NCI-H748 (cell line): Measurements from ENCODE around the gene CNPY1.
A peak's percentile ranks its signal among the peaks of the same experiment; 100 is the strongest.

Experiments used
- DNase-seq: peaks from one replicate; lab custom pipeline; 2025; ENCODE audit not compliant: unreplicated experiment; lab: John Stamatoyannopoulos, UW

Gene CNPY1

DNA sequence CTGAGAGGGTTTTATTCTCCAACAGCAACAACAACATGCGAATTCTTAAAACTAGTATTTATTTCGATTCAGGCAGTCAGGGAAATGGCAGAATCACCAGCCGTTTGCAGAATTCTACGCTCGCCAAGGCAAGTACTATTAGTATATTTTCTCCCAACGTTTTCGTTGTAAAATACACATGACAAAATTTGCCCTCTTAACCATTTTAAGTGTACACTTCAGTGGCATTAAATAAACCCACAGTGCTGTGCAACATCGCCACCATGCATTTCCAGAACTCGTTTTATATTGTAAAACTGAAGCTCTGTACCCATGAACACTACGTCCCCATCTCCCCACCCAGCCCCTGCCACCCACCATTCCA, 77.6 kb downstream of the CNPY1 start:
- DNase-seq: no peak

DNA sequence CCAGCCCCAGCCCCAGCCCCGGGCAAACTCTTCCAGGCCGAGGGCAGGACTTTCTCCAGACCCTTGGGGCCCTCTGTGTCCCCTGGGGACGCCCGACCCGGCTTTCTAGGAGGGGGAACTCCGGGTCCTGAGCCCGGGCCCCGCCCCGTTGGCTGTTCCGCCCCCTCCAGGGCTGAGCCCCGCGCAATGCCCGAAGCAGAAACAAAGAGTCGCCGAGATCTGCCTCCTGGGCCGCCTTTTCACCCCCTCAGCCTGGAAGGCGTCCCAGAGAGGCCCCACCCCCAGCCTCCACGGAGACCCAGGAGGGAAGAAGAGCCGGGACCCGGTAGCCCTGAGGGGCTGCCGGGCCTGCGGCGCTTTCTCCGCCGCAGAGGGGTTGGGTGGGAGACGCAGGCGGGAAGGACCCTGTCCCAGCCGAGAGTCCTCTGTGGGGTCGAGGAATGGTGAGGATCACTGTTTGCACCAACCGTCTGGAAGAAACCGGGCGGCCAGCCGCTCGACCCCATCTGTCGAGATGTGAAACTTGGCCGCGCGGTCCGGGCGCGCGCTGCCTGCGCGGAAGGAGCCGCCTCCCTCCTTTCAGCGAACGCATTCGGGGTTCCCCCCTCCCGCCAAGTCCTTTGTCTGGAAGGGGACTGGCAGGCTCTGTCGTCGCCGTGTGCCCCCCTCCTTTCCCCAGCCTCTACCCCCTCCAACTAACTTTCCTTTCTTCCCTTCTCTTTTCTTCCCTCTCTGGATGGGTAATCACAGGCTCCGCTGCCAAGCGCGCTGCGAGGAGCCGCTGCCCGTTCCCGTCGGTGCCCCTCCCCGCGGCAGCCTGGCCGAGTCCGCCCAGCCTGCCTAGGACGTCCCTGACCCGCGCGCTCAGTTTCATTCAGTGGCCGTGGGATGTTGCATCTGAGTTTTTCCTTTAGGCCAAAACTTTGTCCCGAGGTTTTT, 78.2 kb downstream of the CNPY1 start:
- peak; percentile 27 for DNase-seq

DNA sequence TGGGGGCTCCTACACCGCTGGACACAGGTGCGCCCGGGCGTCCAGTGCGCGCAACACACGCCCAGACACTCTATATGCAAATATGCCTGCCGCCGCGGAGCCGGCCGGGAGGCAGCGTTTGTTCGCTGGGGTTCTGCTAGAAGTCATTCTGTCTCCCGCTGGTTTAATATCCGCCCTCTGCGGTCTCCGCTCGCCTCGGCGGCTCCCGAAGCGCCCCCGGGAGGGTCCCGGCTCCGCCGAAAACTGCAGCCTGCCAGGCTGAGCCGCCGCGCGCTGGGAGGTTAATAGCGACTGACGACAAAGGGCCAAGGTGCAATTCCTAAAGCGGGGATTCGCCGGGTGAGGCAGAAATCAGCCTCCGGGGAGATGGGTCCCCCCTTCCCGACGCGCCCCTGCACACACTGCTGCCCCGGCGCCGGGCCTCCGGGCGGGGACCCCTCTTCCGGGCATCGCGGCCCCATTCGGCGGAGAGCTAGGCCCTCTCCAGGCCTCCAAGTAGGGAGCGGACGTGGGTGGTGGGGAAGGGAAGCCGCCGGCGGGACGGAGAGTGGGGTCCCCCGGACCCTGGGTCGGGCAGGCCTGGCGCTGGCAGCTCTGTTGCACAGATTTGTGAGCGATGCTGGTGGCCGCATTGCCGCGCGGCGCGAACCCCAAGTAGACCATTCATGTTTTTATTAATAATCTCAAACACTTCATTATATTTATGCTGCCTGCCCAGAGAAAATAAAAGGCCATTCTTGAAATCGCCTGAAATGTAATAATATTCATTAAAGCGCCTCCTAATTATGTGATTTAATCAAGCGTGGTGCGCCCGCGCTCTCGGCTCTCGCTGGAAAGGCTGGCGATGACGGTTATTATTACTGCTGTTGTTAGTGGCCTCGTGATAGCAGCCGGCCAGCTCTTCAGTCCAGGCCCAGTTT, 79.3 kb downstream of the CNPY1 start:
- DNase-seq: peak; percentile 89

GRCh38 chr7:155466142-155466813, 80.1 kb downstream of the CNPY1 start:
- no peak for DNase-seq

DNA sequence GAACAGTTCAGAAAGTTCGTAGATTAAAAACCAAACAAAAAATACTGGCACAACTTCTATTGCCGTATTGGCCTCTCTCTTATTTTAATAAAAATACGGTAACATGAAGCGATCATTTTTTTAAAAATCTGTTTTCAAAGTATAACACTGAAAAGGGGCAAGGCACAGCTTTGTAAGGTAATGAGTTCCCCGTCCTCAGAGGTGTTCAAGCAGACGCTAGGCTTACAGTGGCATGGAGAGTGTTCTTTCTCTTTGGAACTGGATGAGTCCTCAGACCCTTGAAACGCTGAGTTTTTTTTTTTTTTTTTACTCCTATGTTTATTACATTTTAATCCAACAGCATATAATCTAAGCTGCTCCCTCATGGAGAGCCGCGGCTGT, 80.6 kb downstream of the CNPY1 start:
- no peak for DNase-seq

- no peak for DNase-seq
Measured at GRCh38 chr7:155464948-155465739, 81.2 kb downstream of the CNPY1 start.

DNA sequence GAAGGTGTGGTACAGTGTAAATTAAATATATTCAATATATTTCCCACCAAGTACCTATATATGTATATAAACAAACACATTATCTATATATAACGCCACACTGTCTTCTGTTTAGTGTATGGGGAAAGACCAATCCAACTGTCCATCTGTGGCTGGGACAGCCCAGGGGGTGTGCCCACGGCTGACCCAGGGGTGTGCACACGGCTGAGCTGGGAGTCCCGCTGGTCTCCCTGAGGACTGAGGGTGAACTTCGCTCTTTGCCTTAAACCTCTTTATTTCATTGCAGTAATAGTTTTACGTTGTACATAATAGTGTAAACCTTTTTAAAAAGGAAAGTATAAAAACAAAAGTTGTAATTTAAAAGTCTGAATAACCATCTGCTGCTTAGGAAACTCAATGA, 82.2 kb downstream of the CNPY1 start:
- DNase-seq: no peak

DNA sequence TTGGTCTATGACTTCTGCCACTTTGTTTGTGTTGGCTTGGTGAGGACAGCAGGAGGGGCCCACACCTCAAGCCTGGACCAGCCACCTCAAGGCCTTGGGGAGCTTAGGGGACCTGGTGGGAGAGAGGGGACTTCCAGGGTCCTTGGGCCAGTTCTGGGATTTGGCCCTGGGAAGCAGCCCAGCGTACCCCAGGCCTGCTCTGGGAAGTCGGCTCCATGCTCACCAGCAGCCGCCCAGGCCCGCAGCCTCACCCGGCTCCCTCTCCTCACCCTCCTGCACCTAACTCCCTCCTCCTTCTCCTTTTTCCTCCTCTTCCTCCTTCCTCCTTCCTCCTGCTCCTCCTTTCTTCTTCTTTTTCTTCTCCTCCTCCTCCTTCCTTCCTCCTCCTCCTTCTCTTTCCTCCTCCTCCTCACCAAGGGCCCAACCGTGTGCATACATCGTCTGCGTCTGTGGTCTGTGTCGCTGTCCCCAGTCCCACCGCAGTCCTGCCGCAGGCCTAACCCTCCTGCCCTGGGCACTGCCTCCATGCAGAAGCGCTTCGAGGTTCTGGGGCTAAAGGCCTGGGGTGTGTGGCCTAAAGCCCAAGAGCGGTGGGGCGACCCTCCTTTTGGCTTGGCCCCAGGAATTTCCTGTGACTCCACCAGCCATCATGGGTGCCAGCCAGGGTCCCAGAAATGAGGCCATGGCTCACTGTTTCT, 83.1 kb downstream of the CNPY1 start:
- DNase-seq: no peak

- DNase-seq: no peak
Measured at GRCh38 chr7:155462163-155462735, 84.1 kb downstream of the CNPY1 start.

DNA sequence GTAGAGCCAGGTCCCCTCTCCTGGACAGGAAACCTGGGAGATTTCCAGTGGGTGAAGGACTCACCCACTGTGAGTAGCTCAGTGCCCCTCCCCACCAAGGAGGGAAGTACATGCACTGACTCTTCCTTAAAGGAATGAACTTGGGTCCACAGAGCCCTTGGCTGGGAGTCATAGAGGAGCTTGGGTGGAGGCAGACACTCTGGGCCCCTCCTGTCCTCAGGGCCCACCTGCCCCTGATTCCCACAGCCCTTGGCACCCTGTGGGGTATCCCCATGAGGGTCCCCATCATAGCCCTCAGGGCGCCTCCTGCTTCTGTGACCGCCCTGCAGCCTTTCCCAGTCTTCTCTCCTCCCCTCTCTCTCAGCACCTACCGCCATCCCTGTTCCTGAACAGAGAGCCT, 84.7 kb downstream of the CNPY1 start:
- DNase-seq: no peak

GRCh38 chr7:155460926-155461613, 85.3 kb downstream of the CNPY1 start:
- DNase-seq: no peak

GRCh38 chr7:155459700-155460461, 86.5 kb downstream of the CNPY1 start:
- DNase-seq: no peak

- DNase-seq: peak; percentile 50
Measured at GRCh38 chr7:155458878-155459699, 87.3 kb downstream of the CNPY1 start.

- DNase-seq: peak; percentile 50
Measured at GRCh38 chr7:155458111-155458877, 88.1 kb downstream of the CNPY1 start, which contains the start of gene EN2. Gene EN2 (plus strand): TSS chr7:155458129. CDS start chr7:155458378, 249 bp downstream.

DNA sequence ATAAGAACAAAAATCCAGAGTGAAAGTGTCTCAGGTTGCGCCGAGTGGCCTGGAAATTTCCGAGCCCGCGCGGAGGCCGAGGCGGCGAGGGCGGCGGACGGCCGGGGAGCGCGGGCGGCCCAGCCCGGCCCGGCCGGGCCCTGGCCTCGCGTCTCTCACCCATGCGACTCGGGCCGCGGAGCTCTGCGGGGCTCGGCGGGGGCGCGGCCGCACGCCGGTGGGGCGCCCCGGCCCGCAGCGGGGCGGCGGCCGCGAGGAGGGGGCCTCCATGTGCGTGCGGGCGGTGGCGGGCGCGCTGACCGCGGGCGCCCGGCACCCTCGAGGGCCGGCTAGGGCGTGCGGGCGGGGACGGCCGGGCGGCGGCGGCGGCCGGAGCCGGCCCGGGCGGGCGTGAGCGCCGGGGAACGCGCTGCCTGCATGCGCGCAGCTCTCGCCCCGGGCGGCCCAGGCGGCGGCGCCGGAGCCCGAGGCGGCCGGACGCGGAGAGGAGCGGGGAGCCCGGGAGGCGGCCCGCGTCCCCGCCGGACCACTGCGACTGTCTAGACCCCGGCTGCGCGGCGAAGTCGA, 88.7 kb downstream of the CNPY1 start:
- DNase-seq: peak; percentile 59
